GM12874 (cell line): ENCODE measurements around the gene SCGB1D4.

Experiments
- CTCF ChIP-seq: IDR thresholded peaks from 2 replicates; pipeline ENCODE4 v1.5.1; 2011; ENCODE audit warnings: low read depth, mild to moderate bottlenecking, control low read depth, low read length, moderate library complexity; ENCODE audit not compliant: insufficient read depth

The SCGB1D4 gene

GRCh38 chr11:62260261-62260953 is 38.5 kb downstream of the SCGB1D4 start:
- TF ChIP-seq CTCF = no peak

GRCh38 chr11:62256281-62256680 is 42.6 kb downstream of the SCGB1D4 start:
- TF ChIP-seq CTCF = no peak

GRCh38 chr11:62253999-62254542 is 44.8 kb downstream of the SCGB1D4 start:
- no peak for TF ChIP-seq CTCF

- no peak for TF ChIP-seq CTCF
Observed at GRCh38 chr11:62251698-62252097, 47.2 kb downstream of the SCGB1D4 start.
